Kasumi-1 (cell line): Measurements from ENCODE around the gene TCF4.

ENCODE experiments used
- DNase-seq, 2 experiments: peaks; one replicate each; lab custom pipeline; 2025; lab: John Stamatoyannopoulos, UW

Gene TCF4

DNA sequence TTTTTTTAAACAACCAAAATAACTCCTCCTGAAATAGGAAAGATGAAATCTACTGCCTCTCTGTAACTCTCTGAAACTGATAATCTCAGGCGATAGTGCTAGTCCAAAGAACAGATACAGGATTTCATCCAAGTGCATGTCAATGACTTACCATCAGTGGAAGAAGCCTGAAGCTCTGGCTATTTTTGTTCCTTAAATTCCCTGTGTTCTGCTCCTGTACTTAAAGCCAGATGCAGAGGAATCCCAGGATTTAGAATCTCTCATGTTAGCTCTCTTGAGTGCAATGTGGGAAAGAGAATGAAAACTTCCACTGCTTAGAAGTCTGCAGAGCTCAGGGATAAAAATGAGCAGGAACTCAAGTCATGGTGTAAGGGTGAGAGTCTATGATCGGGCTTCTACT is 291.9 kb downstream of the TCF4 start:
- DNase-seq: no peak

DNA sequence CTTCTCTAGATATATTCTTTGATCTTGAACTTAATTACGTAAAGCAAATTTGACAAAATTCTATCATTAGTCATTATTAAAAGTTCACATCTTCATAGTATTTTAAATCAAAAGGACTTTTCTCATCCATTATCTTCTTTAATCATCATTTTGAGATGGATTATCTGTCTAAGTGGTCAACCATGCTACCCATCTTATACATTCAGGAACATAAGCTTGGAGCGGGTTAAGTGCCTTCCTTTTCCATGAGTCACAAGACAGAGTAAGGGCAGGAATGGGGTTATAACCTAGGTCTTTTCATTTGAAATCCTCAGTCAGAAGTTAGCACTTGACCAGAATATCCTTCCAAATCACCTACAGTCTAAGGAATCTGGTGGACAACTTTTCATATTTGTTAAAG is 297.1 kb downstream of the TCF4 start:
- no peak for DNase-seq

DNA sequence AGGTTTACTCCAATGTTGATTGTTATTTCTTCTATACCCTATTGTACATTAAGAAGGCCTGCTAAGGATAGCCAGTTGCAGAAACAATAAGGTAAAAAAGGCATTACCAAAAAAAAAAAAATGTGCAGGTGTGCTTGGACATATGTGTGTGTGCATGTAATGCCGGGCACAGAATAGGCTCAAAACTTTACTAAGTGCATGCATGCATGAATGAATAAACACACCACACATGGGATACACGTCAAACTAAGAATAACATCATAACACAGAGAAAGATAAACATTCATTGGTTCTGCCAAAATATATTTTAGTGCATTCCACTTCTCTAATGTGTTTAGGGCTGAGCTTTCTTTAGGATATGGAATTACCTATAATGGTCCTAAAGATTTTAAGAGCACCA is 298.2 kb downstream of the TCF4 start:
- DNase-seq: no peak

DNA sequence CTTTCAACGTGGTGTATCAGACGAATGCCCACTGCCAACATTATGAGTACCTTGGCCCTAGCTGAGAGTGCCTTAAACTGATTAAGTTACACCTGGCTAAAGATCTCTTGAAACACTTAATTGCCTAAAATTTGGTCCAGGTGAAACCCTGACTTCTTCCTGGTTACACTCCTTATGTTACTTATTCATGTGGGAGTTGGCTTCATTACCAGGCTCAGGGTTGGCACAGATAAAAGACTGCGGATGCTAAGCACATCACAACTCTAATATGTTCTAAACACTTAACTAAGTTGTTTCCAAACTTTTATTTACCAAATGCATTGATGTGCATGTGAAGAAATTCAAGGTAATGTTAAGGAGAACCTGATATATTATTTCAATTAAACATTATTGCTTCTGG is 298.9 kb downstream of the TCF4 start:
- DNase-seq: no peak

DNA sequence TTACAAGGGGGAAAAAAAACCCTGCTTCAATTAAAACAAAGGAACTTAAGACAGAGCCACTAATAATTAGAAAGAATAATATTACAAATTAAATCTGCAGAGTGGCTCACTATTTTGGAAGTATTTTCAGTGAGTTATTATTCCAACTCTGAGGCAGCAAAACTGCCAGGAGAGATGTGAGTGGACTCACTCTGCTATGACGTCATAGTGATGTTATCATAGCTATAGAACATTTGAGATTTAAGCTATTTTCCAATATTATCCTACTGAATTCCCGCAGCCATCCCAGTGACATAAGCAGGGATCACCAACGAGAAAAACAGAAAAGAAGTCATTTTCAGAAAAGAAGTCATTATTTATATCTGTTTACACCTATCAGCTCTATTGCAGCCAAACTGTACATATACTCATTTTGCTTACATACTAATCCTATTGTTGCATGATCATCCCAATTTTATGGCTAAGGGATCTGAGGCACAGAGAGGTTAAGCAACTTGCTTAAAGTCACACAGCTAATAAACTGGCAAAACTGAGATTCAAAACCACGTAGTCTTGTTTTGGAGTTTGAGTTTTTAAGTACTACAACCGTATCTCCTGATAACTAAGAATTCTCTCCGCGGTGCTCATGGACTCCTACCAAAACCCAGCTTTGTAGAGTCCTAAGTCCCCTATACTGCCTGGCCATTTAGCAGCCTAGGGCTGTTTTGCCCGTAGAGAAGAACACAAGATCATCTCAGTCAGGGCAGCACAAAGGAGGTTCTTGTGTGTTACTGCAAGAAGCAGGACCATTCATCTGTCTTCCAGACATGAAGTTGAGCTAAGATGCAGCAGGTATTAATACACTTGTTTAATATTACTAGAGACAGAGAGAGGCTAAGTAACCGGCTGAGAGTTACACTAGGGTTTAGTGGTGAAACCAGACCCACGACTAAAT is 299.8 kb downstream of the TCF4 start:
- no peak for DNase-seq

DNA sequence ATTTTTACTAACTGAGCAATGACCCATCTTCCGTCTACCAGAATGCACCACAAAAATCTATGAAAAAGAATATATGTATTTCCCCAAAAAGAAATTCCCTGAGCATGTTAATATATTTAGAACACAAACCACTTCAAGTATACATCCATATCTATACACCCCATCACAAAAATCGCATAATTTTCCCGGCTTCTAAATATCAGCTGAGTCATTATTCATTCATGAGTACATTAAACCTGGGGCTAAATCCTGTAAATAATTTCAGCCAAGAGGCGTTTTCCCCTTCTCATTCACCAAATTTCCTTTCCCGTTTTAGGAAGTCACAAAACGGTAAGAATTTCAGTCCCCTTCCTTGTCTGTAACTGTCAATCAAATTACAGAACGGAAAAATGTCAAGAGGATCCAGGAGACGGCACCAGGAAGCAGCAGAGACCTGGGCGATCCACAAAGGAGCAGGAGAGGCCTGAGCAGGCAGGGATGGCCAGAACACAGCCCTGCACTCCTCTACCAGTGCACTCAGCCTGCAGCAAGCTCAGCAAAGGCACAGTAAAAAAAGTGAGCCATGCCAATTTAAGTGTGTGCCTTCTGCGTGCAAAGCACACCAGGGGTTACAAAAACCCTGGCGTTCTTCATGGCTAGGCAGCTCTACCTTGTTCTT is 300.7 kb downstream of the TCF4 start:
- no peak for DNase-seq

DNA sequence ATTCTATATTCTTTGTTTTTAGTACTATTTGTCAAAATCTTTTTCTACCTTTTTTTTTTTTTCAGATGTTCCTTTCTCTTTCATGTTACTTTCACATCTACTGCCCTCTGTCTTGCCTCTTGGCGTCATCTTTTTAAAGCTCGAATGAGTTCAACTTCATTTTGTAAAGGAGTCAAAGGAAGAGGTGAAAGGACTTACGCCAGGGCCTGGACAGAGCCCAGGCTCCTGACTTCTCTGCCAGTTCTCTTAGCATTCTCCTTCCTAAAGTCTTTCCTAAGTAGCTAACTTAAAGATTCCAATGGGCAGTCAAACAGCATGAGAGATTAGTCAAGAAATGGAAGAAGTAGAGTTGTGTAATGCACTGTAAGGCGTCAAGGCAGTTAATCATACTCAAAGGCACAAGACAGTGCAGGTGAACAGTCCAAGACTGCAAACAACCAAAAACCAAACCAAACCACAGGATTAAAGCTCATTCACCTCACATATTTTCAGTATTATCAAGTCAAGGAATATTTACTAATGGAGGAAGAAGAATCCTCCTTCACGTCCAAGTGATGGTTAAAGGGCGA is 301.7 kb downstream of the TCF4 start:
- no peak for DNase-seq

DNA sequence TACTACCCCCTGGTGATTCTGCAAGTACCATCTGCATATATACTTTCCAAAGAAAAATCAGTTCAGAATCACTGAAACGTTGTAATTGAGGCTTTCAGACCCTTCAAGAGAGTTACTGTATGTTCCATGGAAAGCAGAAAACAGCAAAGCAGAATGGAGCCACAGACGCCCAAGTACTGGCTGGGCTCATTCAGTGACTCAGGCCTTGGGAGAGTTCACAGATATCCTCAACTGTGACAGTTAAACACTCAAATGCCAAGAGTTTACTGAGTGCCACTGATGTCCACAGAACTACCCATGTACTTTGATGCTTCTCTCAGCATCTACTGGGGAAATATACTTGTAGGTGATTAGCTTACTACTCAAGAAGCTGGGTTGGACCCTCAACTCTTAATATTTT is 303.4 kb downstream of the TCF4 start:
- DNase-seq: no peak

DNA sequence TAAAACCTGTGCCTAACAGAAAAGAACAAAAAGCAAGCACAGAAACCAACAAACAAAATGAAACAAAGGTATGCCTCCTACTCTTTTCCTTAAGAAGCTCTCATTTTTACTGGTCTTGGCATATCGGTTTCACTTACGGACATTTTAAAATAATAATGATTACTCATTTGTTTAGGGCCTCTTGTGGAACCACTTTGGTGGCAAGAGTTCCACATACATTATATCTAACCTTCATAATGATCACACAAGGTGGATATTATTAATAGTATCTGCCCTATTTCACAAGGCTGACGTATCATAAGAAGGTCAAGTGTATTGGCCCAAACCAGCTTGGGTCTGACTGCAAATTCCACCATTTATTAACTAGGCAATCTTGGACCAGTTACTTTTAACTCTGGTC is 304.7 kb downstream of the TCF4 start:
- DNase-seq: no peak

DNA sequence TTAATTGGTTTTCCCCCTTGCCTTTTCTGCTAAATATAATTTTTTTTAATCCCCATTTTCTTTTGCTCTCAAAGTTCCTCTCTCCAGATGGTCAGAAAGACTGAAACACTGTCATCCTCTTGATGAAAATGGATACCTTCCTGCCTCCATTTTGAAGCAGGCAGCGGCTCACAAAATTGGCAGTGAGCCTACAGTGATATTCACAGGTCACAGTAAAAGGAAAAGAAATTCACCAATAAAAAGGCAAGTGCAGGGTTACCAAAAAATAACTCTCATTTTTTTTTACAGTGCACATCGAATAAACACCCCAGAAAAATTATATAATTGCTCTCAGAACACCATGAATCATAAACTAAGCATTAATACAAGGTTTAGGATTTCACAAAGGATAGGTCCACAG is 307.5 kb downstream of the TCF4 start:
- no peak for DNase-seq

DNA sequence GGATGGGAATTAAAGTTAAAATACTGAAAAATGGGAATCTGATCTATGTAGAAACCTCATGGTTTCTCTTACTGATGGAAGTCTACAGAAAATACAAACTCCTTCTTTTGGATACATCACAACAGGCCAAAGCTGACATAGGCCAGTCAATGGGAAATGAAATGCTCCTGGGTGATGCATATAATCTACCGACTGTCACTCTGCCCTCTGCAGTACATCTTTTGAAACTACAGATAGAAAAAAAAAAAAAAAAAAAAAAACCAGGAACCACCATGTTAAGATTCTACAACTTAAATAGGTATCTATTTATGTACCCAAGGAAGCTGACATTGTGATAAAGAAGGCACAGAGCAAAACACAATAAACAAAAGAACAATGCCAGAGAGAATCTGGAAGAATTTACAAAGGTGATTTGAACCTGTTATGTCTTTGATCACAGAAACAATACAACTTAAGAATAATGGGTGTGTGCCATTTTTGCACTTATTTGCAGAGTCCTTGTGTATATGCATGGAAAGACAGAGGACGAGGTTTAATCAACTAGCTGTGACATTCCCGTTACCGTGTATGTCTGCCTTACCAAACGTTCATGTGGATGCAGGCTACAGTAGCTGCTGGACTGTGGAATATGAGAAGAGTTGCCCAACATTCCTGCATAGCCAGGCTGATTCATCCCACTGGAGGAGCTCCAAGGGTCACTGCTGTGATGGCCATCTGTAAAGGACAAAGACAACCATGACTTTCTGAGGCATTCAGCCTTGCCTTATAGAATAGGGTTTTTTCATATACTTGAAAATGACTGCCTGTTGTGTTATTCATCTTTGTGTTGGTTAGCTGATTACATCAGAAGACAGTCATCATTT is 312.7 kb downstream of the TCF4 start:
- DNase-seq: peak; percentile 44 to 64

DNA sequence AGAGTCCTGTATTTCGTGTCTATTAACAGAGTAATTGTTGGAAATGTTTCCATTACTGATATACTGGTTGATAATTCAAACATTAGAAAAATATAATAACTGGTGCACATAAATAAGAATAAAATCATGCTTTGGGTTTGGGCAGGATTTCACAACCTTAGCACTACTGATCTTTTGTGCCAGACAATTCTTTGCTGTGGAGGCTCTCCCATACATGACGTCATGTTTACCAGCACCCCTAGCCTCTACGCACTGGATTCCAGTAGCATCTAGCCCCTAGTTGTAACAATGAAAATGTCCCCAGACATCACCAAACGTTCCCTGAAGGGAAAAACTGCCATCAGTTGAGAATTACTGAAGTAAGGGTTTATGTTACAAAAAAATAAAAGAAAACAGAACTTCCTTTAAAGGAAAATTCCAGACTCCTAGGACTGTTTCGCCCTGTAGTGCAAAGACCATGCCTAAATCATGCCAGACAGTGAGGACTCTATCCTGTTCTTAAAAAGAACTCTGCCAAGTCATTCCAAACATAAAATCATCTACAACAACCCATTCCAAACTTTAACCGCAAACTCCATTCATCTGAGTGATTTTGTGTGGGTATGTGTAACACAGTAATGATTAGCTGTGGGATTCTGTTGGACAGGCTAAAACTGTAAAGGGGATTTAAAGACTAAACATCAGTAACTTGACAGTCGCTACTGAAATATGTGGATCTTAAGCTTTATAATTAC is 315.3 kb downstream of the TCF4 start:
- DNase-seq: no peak

DNA sequence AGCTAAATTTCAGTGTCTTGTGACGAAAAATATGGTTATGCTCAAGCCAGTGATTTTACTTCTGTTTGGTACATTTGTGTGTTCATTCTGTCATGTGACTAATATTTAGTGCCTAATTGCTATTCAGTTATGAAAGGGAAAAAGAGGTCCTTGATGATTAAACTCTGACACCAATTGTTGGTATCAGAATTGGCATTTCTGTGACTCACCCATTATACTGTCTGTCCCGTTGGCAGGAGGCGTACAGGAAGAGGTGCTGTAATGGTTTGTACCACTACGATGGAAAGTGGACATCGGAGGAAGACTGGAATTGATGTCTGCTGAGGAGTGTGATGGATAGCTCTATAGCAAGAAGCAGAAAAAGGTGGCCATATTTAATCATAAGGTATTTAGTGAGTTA is 318.4 kb downstream of the TCF4 start:
- no peak for DNase-seq

DNA sequence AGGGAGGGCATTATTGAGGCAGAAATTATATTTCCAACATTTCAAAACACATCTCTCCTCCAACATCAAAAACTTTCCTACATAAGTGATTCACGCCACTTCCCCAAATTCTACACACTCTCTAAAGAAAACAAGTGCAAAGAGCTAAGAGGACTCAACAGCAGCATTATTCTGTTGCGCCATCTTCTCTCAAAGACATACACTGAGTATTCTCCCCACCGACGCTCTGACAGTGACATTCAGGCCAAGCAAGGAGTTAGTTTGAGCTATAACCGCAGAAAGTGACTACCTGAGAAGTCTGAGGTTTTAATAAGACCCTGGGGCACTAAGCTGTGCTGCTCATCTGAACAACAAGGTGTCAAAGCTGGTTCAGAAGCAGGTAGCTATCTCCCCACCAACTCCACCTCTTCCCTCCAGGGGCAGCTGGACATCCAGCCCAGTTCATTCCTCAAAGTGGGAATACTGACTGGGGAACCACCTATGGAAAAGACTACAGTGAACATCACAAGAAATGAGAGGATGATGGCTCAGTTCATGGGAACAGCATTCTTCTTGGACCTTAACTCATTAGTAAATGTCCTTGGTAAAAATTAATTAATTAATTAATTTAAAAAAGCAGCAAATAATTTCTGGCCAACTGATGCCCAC is 319.2 kb downstream of the TCF4 start:
- peak in 1 of 2 experiments; percentile 10 for DNase-seq

DNA sequence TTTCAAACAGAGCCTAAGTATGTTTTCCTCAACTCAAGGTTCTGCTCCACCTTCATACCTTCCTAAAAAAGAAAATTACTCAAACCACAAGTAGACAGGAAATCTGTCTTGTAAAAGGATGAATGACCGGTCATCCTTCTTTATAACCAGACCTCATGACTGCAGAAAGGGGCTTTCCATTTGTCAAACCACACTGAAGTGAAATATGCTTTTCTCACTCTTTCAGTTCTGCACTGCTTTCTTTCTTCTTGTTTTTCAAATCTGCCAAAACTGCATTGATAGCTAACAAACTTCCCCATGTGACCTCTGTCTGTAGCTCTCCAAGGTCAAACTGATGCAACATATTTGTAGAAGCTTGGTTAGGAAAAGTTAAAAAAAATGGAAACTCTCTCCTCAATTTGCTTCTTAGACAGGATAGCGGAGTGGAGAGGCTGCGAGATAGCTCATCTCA is 319.8 kb downstream of the TCF4 start:
- no peak for DNase-seq

DNA sequence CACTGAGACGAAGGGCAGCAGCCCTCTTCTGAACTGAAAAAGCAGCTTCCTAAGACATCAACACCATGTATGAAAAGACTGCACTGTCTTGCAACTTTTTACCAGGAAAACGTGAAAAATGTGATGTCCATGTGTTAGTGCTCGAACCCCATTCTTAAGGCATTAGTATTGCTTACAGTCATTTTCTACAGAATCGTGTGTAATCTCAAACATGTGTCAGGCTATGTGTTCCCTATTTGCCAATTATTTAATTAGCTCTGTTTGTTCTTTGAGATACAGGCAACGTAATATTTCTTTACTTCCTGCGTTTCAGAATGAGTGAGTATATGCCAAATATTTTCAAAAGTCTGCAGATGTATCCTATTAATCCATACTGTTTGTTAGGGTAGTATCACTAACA is 321.0 kb downstream of the TCF4 start:
- no peak for DNase-seq

DNA sequence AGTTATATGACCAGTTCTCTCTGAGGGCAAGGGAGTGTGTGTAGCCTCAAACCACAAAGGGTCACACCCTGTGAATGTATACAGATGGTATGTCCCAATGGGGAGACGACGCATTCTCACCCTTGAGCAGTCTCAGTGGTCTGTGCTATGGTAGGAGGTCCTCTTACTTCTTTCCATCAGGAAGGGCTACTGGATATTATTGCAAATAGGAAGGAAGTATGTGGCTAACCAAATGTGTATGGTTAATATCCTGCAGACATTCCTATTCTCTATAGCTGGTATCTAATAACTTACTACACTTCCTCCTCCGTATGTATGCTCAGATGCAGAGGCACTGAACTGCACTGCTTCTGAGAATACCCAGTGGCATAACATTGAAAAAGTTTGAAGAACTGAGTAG is 322.0 kb downstream of the TCF4 start:
- peak; percentile 29 to 35 for DNase-seq

DNA sequence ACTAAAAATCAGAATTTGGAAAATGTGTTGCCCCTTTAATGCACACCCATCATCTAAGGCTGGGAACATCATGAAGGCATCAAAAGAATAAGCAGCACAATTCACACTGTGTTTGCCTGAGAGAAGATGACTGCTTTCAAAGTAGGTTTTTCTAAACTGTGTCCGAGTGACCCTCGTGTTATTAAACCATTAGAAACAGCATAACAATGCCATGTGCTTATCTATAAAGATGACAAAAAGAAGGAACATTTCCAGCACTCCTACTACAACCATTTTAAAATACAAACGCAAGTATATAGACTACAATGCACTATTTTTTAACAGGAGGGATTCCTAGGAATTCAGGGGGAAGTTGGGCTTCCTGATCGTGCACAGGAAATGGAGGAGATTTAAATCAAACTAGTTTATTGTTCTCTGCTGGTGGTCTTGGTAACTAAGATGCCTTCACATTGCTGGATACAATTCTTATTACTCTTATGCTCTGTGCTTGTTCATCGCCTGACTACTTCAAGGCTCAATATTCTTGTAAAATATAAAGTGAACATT is 322.8 kb downstream of the TCF4 start:
- no peak for DNase-seq

DNA sequence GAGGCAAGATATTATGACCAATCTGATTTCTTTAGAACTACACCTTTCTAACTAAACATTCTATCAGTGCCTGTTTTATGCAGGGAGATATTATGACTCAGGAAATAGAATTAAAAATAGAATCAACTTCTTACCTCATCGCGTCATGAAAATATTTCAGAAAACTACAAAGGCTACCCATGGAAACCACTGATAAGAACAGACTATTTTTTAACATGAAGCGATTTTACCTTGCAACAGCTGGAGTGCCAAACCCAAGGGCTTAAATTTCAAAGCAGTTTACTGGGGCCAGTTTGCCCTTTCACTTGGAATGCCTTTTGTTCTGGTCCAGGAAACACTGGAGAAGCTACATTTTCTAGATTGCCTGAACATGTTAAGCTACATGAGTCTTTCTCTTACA is 323.9 kb downstream of the TCF4 start:
- no peak for DNase-seq

DNA sequence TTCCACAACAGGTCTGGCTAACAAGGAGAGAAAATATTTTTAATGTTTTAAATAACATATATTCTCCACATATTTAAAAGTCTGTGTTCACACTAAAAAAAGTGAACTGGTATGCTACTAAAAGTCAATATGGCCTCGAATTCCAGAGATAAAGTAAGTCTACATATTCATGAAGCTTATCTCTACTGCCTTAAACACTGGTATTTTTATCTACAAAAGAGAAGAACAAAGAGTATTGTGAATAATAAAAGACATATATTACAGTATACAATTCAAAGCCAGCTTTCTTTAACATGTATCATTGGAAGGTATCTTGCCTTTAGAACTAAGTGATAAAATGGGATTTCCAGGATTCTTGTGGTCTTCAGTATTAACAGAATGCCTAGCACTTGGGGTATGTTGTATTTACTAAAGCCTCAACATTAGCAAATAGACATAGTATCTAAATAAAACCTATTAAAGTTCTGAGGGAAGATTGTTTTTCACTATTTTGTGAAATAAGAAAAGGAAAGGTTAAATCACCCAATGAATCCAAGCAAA is 325.9 kb downstream of the TCF4 start:
- no peak for DNase-seq
